Adrenal gland (tissue), 12 donors: ENCODE measurements around the gene CASP10. TPM values are rescaled to one million over a fixed set of nuclear protein-coding genes. Genes with fewer than 3 reads are reported as not detected.
"Not testable (repeated sequence)": the region's sequence is repeated elsewhere in the genome, so short reads cannot be mapped to it uniquely, and the experiment has no call there.

Experiments used
- DNase-seq, 7 donors: peaks; one replicate each; pipeline ENCODE4 v3.0.0-alpha.2; 2019 to 2020
- H3K27ac ChIP-seq, 5 donors: fragments of 200-600 bp; sonication (generic) in 4 of 5; 1 replicate in 3 of 5; 2 replicates in 2 of 5; pipeline versions ENCODE4 v1.5.1 to v1.8.0; 2016 to 2020; ENCODE audit warnings: mild to moderate bottlenecking in 1 of 5
- H3K27me3 ChIP-seq: fragments of 200-600 bp; 2 replicates; pipeline ENCODE4 v1.8.0; 2021
- H3K36me3 ChIP-seq, 2 donors: fragments of 200-600 bp; replicated peaks in 1 of 2; 1 replicate in 1 of 2; 2 replicates in 1 of 2; pipeline versions ENCODE4 v1.5.1 to v1.8.0; 2018 to 2022
- H3K4me1 ChIP-seq, 2 donors: fragments of 200-600 bp; replicated peaks in 1 of 2; 1 replicate in 1 of 2; 2 replicates in 1 of 2; pipeline versions ENCODE4 v1.5.1 to v1.8.0; 2018 to 2021
- H3K4me3 ChIP-seq, 4 donors: fragments of 200-600 bp; sonication (generic) in 3 of 4; one replicate each; pipeline ENCODE4 v1.5.1; 2016 to 2018
- H3K9me3 ChIP-seq, 3 donors: fragments of 200-600 bp; sonication (generic) in 1 of 3; replicated peaks in 1 of 3; 1 replicate in 2 of 3; 2 replicates in 1 of 3; pipeline versions ENCODE4 v1.5.1 to v1.8.0; 2016 to 2021
- CTCF ChIP-seq, 6 experiments: fragments of 450-650 bp in 4 of 6; fragments of 200-600 bp in 2 of 6; sonication (generic) in 1 of 6; IDR thresholded peaks; 1 replicate in 5 of 6; 2 replicates in 1 of 6; pipeline versions ENCODE4 v1.5.1 to v1.8.0; 2016 to 2021; ENCODE audit warnings: antibody characterized with exemption in 6 of 6, mild to moderate bottlenecking in 2 of 6, moderate library complexity in 1 of 6
- POLR2A ChIP-seq, 2 donors: fragments of 450-650 bp; IDR thresholded peaks; one replicate each; pipeline ENCODE4 v1.6.1; 2017; ENCODE audit warnings: antibody characterized with exemption in 2 of 2, mild to moderate bottlenecking in 2 of 2, moderate library complexity in 1 of 2
- WGBS, 4 donors: extraction: QIAGEN DNeasy Blood & Tissue Kit in 2 of 4; methylation state at CpG; one replicate each; pipeline versions ENCODE4 v1.1.5 to v1.1.7; 2013 to 2017; 5-methylcytosine and 5-hydroxymethylcytosine counted together
- intact Hi-C, 2 donors: fragments of 100-400 bp; cut with DNase I; formaldehyde crosslinking; loops; one replicate each; pipeline versions ENCODE4 v1.14.1 to v1.15.0; 2022 to 2023
- polyA plus RNA-seq, 3 donors: library from polyadenylated mRNA; stranded (reverse); fragments of 200-250 nt in 2 of 3; fragments of 350-450 nt in 1 of 3; fragmentation: Illumina TruSeq in 1 of 3; extraction: RNeasy Lipid Tissue Mini Kit (QIAGEN cat#74804) in 1 of 3; gene quantifications; one replicate each; pipeline ENCODE4 v1.2.3, GENCODE V29; 2013 to 2014
- total RNA-seq, 9 donors: library from RNA; depleted of rRNA in 4 of 9; stranded (reverse); fragments of >200 nt in 4 of 9; fragments of 120-200 nt in 1 of 9; fragmentation: NEBNext Ultra II Directional in 1 of 9; extraction: Animal tissue kit (Norgen Biotek cat#: 25700) in 1 of 9; gene quantifications; one replicate each; pipeline versions ENCODE4 v1.1.0 to v1.2.4, GENCODE V29; 2013 to 2023
- donor health status: healthy with polysubstance abuse.
- donor health status: Bipolar disorder and iron deficiency.
- donor health status: DM: yes; HTN: yes; CAD: no.
- donor health status: DM: no; HTN: no; CAD: no.
- donor health status: DM: no; HTN: no; CAD: no.
- donor health status: DM: yes; HTN: yes; CAD: no.

Gene CASP10
- total and polyA plus RNA-seq, 12 donors, result 2.5 to 12.8 (median 5.2) TPM

DNA sequence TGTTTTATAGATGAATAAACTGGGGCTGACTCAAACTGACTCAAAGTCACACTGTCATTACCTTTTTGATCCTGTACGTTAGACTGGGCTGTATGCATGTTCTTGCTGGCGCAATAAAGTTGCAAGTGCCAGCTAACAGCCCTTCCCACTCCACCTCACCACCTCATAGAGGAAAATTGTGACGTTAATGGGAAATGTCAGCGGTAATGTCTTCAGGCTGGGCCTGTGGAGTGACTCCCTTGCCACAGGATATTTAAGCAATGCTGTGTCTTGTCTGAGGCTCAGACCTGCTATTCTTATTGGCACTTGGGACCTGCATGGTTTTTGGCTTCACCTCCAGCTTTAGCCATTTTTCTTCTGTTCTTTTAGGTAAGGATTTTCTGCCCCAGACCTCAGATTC, 25.2 kb upstream of the CASP10 start:
- peaks cover 17 to 41% of the 10 kb centered on the region in 2 donors for H3K4me1 ChIP-seq
- TF ChIP-seq CTCF (IDR thresholded peaks at IDR 0.05) (no peak), POLR2A (IDR thresholded peaks at IDR 0.05) (no peak)
- no peaks in the 10 kb centered on the region for H3K27me3 ChIP-seq
- H3K4me3 ChIP-seq, result peak overlapping the region in 1 of 4 donors; percentile 4
- no peaks in the 10 kb centered on the region for H3K9me3 ChIP-seq
- H3K36me3 ChIP-seq, result peaks cover 0 to 82% of the 10 kb centered on the region in 2 donors
- intact Hi-C loops, result loop anchor here in 1 of 2 donors (5.0 to 10.0 kb wide), 3 partner anchors 40 to 193 kb away; partner anchors contain the start of genes CFLAR, HYCC2, NDUFB3 and ORC2
- 49 to 63% (median 50%) methylated on average over 3 to 4 of the region's 4 CpGs for WGBS, 4 donors
- no peak for DNase-seq
- peak overlapping the region; percentile 56 to 86 (median 72) for H3K27ac ChIP-seq

DNA sequence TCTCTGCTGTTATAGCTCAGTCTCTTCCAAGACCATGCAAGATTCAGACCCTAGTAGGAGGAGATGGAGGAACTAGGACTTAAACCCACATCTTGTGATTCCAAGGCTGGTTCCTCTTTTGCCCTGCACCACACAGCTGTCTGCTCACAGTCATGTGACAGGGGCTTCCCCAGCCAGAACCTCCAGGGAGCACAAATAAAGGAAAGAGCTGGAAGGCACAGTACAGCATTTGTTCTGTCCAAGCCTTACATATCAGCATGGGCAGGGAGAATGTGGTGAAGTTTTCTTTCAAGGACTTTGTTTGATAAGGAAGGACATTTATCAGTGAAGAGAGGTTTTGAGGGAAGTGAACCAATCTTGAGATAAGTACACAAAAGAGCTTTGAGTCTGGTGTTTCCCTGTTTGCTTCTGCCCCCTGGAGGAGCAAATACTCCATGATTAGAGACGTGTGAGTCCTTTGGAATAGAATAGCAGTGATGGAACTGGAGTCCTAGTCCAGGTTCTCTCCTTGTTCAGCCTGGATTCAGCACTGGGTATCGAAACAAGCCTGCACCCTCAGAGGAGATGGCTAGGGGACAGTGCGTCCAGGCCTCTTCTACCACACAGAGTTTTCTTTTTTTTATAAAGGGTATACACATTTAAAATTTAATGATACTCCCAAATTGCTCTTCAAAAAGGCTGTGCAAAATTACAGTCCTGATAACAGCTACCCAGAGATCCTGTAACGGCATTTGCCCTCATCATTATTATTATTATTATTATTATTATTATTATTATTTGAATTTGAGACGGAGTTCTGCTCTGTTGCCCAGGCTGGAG, 24.6 kb upstream of the CASP10 start:
- peak; percentile 80 to 93 (median 87) for DNase-seq

GRCh38 chr2:201164166-201164565, 18.8 kb upstream of the CASP10 start:
- Histone ChIP-seq H3K27ac (no peak overlapping the region), H3K4me3 (no peak overlapping the region), H3K9me3 (no peaks in the 10 kb centered on the region), H3K36me3 (peaks cover 0 to 63% of the 10 kb centered on the region in 2 donors), H3K4me1 (peaks cover 0 to 5% of the 10 kb centered on the region in 2 donors), H3K27me3 (no peaks in the 10 kb centered on the region)
- intact Hi-C loops, result loop anchor here in 1 of 2 donors (5.0 kb wide), 1 partner anchor 267 kb away; no protein-coding TSS in a partner anchor
- DNase-seq, result no peak
- WGBS, 4 donors, result 80 to 100% (median 89%) methylated on average over 1 of the region's 1 CpG
- no peak for TF ChIP-seq POLR2A (IDR thresholded peaks at IDR 0.05)
- no peak for TF ChIP-seq CTCF (IDR thresholded peaks at IDR 0.05)

More for the DNA sequence above, 24.6 kb upstream of the CASP10 start:
- H3K27me3 ChIP-seq, result no peaks in the 10 kb centered on the region
- H3K4me3 ChIP-seq, result peak overlapping the region in 1 of 4 donors; percentile 4
- peaks cover 0 to 82% of the 10 kb centered on the region in 2 donors for H3K36me3 ChIP-seq
- intact Hi-C loops, result loop anchor here in 1 of 2 donors (5.0 to 10.0 kb wide), 3 partner anchors 41 to 194 kb away; partner anchors contain the start of genes CFLAR, HYCC2, NDUFB3 and ORC2
- peaks cover 18 to 37% of the 10 kb centered on the region in 2 donors for H3K4me1 ChIP-seq
- TF ChIP-seq POLR2A (IDR thresholded peaks at IDR 0.05) (peak; percentile 34 to 81), CTCF (IDR thresholded peaks at IDR 0.05) (peak; percentile 57 to 93 (median 82))
- H3K27ac ChIP-seq, result peak overlapping the region; percentile 56 to 86 (median 72)
- H3K9me3 ChIP-seq, result no peaks in the 10 kb centered on the region
- 28 to 36% (median 35%) methylated on average over 5 of the region's 5 CpGs for WGBS, 4 donors

- intact Hi-C loops, result no loop called here
- TF ChIP-seq CTCF (IDR thresholded peaks at IDR 0.05), result no peak
- TF ChIP-seq POLR2A (IDR thresholded peaks at IDR 0.05), result no peak
- H3K27ac ChIP-seq, result no peak overlapping the region
- peaks cover 0 to 29% of the 10 kb centered on the region in 2 donors for H3K36me3 ChIP-seq
- peaks cover 0 to 3% of the 10 kb centered on the region in 2 donors for H3K4me1 ChIP-seq
- no peak overlapping the region for H3K4me3 ChIP-seq
- no peaks in the 10 kb centered on the region for H3K9me3 ChIP-seq
- no peak for DNase-seq
- WGBS, 4 donors, result 98 to 100% (median 99%) methylated on average over 3 of the region's 3 CpGs
- H3K27me3 ChIP-seq, result no peaks in the 10 kb centered on the region
These were observed 15.4 kb upstream of the CASP10 start for GRCh38 chr2:201167546-201167945.

DNA sequence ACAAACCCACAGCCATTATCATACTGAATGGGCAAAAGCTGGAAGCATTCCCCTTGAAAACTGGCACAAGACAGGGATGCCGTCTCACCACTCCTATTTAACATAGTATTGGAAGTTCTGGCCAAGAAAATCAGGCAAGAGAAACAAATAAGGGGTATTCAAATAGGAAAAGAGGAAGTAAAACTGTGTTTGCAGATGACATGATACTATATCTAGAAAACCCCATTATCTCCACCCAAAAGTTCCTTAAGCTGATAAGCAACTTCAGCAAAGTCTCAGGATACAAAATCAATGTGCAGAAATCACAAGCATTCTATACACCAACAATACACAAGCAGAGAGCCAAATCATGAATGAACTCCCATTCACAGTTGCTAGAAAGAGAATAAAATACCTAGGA, 14.4 kb upstream of the CASP10 start:
- H3K4me1 ChIP-seq, intact Hi-C loops, H3K4me3 ChIP-seq, H3K27ac ChIP-seq, H3K27me3 ChIP-seq, DNase-seq, H3K9me3 ChIP-seq: not testable (repeated sequence)
- peaks cover 0 to 20% of the 10 kb centered on the region in 2 donors for H3K36me3 ChIP-seq
- 84 to 100% (median 94%) methylated on average over 1 of the region's 1 CpG for WGBS, 4 donors
